DMS 273 (cell line): ENCODE data around the gene ZNF823.

Source experiments
- DNase-seq: peaks from one replicate; lab custom pipeline; 2025; ENCODE audit not compliant: unreplicated experiment; lab: John Stamatoyannopoulos, UW

ZNF823 gene

DNA sequence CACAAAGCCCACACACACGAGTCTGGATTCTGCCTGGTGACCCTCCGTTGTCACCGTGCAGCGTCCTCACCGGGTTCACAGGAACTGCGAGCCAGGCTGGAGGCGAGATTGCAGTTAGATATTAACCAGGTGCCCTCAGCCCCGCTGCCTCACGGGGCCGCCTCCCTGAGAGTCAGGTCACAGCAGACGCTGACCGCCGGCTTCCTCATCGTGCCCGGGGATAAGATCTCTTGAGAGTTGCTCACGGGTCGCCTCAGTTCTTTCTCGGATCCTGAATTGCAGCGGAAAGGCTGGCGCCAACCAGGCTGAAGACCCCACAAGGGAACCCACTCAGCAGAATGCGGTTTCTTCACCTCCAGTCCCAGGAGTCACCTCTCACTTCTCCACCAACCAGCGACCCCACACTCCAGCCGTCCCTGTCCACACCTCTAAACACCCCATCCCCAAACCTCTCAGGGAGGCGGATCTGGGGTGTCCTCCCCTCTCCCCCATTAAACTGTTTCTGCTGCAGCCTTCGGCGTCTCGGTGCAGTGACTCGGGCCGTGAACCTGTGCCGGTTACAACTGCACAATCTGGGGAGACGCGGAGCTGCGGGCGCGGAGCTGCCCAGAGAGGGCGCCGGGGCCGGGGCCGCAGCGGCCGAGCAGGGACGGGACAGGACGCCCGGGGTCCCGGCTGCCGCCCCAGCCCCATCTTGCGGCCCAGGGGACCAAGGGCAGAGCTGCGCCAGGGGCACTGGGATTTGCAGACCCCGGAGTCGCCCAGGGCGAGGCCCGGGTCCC, 591 bp downstream of the ZNF823 start:
- peak; percentile 58 for DNase-seq

DNA sequence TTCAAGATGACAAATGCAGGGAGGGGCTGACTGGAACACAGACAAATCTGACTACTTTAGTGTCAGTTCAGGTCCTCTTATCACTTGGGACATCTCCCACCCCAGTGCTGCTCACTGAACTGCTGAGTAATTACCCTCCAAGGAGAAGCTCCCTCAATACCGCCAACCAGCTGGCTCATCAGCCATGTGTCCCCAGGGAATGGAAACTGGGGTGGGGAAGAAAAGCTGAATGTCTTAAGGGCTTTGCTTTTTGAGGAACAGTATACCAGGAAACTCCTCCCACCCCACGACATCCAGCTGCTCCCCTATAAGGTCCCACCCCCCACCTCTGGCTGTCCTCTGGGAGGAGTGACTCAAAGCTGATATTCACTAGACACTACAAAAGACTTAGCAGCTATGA, 2.0 kb downstream of the ZNF823 start:
- DNase-seq, result peak; percentile 50

DNA sequence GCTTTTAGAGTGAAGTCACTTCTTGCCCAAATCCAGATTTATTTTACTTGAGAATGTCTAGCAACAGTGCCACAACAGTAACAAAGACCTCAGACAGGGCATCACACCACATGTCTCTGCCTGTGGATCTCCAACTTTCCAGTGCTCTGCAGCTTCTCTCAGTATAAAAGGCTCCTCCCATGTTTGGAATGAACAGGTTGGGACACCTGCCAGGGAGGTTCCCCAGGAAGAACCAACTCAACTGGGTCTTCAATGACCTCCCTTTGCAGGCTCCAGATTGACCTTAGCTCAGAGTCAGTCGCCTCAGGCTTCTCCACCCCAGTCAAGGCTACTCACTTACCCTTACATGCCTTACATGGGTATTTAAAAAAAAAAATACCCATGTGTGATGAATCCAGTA, 3.4 kb downstream of the ZNF823 start:
- no peak for DNase-seq

DNA sequence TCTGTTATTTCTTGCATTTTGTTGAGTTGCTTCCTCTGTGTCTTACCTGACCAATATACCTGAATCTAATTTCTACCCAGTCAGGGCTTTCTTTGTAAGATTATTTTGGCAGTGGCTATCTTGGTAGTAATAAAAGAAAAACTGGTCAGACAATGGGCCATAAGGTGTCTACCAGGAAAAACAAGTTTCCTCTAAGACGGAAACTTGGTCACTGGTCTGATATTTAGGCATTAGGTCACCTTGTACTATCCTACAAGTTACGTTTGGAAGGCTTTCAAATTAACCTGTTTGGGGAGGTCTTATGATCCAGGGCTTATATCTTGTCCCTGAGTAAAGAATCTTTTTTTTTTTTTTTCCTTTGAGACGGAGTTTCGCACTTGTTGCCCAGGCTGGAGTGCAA, 9.2 kb downstream of the ZNF823 start:
- DNase-seq, result no peak

DNA sequence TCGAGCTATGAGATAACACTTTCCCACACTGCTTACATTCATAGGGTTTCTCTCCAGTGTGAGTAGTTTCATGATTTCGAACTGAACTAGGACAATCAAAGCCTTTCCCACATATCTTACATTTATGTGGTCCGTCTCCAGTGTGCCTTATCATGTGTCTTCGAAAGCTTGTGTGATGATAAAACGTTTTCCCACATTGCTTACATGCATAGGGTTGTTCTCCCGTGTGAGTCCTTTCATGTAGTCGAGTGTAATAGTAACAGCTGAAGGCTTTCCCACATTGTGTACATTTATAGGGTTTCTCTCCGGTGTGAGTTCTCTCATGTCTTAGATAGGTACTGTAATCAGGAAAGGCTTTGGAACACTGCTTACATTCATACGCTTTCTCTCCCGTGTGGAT, 16.3 kb downstream of the ZNF823 start:
- DNase-seq, result peak; percentile 9

DNA sequence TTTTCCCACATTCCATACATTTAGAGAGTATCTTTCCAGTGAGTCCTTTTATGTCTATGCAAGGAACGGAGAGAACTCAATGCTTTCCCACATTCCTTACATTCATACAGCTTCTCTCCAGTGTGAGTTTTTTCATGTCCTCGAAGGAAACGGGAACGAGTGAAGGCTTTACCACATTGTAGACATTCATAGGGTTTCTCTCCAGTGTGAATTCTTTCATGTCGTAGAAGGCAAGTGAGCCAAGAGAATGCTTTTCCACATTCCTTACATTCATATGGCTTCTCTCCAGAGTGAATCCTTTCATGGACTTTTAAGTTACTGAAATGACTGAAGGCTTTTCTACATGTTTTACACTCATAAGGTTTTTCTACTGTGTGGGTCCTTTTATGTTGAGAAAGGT, 17.1 kb downstream of the ZNF823 start:
- DNase-seq, result no peak

DNA sequence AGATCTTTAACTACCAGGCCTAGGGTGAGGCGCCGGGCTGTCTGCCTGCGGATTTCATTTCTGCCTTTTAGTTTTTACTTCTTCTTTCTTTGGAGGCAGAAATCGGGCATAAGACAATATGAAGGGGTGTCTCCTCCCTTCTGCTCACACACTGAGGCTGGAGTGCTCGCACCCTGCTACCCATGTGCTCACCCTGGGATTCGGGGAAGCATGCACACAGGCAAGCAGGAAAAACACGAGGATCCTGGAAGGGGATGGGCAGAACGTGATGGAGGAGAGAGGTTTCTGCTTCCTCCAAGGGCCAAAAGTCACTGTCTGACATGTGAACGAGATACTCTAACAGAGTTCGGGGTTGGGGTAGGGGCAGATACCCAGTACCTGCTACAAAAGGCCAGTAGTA, 28.4 kb downstream of the ZNF823 start:
- no peak for DNase-seq

DNA sequence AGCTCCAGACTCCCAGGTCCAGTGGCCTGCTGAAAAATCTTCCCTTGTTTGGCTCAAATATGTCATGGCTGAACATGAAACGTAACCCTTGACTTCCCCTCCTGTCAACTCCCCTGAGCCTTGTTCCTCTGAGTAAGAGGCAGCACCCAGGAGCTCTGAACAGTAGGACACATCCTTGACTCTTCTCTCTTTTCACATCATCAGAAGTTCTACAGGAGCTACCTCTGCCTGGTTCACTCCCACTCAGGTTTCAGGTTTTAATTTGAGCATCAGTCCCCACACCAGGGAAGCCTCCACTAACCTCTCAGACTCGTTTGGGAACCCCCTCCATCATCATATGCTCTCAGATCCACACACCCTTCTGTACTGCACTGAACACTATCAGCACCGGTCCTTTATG, 30.3 kb downstream of the ZNF823 start:
- DNase-seq, result no peak

DNA sequence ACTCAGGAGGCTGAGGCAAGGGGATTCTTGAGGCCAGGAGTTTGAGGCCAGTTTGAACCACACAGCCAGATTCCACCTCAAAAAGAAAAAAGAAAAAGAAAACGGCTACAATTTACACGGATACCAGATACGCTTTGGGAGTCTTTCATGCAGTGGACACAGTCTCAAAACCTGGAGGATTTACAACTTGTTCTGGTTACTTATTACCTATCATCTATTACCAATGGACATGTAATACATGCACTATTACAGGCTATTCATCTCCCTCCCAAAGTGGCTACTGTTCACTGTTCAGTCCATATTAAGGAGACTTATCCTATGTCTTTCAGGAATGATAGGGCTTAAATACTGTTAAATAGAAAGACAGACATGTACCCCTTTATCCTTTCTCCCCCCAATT, 33.3 kb downstream of the ZNF823 start:
- no peak for DNase-seq

DNA sequence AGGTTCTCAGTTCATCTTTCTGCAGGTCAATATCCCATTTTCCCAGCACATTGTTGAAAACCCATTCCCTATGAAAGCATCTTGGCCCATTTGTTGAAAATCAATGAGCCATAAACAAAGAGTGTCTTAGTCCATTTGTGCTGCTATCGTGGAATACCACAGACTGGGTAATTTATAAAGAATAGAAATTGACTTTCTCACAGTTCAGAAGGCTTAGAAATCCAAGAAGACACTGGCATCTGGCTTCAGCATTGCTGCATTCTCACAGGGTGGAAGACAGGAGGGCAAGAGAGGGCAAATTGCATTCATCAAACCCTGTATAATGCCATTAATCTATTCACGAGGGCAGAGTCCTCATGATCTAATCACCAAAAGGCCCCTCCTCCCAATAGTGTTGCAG, 34.1 kb downstream of the ZNF823 start:
- DNase-seq, result no peak

DNA sequence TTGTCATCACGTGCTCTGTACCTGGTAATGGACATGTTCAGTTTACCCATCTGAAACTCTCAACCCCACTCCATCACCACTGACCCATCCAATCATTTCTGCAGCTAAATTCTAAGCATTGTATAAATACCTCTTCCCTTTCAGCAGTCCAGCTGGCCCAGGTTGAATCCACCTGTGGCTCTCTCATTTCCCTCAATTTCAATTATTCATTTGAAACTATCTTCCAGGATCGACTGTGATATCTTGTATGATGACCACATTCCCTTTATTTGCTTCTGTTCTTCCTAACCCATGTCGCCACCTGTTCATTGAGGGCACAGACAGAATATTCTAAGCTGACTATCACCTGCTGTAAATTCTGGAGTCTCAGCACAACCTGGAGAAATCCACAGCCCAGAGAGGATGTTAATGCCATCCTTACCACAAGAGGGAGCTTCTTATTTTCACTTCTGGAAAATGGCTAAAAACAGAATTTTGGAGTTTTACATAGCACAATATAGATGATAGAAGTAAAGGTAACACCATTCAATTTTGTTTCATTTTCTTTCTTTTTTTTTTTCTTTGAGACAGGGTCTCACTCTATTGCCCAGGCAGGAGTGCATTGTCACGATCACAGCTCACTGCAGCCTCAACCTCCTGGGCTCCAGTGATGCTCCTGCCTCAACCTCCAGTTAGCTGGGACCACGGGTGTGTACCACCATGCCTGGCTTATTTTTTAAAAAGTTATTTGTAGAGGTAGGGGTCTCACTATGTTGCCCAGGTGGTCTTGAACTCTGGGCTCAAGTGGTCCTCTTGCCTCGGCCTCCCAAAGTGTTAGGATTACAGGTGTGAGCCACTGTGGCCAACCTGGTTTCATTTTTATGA, 38.6 kb downstream of the ZNF823 start:
- peak; percentile 50 for DNase-seq

DNA sequence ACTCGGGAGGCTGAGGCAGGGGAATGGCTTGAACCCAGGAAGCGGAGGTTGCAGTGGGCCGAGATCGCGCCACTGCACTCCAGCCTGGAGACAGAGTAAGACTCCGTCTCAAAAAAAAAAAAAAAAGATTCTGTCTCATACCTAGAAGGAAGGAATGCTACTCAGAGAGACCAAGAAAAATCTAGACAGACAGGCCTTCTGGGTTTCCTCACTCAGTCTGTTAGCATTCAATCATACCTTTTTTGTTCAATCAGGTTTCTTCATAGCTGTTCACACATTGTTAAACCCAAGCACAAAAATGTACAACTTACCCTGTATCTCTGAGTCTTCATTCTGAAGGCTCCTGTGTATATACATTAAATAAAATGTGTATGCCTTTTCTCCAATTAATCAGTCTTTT, 40.5 kb downstream of the ZNF823 start:
- DNase-seq, result no peak

DNA sequence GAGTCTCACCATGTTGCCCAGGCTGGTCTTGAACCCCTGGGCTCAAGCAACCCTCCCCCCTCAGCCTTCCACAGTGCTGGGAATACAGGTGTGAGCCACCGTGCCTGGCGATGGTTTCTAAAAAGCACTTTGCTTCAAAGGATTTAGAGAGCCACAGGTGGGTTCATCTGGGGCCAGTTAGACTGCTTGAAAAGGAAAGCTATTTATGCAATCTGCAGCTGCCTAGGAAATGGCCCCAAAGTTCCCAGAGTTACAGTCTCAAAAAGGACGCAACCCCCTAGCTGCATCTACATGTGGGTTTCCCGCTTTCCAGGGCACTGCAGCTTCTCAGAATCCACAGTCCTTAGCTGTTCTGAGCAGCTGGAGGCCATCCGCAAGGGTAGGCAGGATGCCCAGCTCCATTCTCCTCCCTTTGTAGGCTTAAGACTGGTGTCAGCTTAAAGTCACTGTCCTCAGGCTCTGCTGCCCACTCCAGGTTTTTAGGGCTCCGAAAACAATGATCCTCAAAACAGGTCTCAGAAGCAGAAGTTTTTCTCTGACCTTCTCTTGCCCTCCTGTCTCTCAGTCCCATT, 41.4 kb downstream of the ZNF823 start:
- no peak for DNase-seq

DNA sequence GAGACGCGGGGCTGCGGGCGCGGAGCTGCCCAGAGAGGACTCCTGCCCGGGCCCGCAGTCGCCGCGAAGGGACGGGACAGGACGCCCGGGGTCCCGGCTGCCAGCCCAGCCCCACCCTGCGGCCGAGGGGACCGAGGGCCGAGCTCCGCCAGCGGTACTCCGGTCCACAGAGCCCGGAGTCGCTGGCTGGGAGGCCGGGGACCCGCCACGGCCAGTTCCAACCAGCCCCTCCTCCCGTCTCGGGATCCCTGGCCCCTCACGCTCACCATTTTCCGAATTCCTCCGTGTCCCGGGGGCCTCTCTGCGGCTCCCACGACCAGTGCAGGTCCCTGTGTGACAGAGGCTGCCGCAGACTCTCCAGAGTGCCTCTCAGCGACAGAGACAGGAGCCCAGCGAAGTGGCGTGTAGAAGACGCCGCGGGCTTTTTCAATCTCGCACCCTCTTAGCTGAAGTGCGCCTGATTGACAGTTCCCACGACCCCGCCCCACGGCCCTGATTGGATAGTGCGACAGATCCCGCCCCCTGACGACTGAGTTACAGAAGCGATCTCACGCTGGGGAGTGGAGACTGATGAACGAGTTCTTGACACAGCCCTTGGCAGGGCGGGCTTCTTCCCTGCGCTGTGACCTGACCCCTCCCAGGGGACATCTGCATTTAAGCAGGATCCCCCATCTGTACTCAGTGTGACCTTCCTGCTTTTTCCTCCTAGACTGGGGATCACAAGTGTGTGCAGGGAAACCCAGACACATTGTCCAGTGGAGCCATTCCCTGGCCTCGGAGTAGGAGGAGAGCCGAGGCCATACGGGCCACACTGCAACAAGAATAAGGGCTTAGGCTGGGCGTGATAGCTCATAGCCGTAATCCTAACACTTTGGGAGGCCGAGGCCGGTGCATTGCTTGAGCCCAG, 44.0 kb downstream of the ZNF823 start:
- peak; percentile 98 for DNase-seq

DNA sequence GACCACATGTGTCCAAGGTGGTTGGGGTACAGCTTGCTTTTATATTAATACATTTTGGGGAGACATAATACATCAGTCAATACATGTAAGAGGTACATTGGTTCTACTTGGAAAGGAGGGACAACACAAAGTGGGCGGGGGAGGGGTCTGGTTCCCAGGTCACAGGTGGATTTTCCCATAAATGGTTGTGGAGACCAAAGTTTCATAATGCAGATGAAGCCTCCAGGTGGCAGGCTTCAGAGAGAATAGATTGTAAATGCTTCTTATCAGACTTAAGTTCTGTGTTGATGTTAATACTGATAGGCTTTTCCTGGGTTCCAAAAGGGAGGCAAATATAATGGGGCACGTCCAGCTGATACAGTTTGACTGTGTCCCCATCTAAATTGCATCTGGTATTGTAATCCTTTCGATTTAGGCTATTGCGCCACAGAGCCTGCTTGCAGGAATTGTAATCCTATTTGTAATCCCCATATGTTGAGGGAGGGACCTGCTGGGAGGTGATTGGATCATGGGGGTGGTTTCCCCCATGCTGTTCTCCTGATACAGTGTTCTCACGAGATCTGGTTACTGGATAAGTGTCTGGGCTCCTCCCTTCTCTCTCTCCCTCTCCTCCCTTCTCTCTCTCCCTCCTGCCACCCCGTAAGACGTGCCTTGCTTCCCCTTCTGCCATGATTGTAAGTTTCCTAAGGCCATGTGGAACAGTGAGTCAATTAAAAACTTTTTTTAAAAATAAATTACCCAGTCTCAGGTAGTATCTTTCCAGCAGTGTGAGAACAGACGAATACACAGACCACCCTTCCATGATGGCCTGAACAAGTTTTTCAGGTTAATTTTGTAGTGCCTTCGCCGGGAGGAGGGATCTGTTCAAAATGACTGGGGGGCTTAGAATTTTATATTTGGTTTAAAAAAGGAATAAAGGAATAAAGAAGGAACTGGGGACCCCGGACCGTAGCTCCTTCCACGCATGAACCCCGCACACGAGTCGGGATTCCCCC, 44.9 kb downstream of the ZNF823 start:
- DNase-seq, result peak; percentile 91

DNA sequence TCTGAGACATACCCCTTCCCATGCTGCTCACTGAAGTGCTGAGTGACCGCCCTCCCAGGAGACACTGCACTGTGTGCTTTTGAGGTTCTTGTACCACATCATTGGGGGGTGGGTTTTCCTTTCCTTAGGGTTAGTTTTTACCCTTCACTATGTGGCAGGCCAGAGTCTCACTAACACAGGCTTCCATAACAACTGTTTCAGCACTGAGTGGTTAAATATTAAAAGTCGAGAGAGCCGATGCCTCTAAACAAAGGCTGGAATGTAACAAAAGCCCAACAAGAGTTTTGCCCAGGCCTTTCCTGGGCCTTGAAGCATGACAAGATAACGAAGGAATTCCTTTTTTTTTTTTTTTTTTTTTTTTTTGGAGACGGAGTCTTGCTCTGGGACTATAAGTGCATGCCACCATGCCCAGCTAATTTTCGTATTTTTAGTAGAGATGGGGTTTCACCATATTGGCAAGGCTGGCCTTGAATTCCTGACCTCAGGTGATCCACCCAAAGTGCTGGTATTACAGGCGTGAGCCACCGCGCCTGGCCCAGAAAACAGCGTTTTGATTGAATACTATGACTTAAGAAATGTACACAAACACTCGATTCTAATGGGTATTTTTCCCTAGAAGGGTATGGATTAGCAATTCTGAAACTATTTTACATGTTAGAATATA, 46.5 kb downstream of the ZNF823 start:
- DNase-seq, result no peak

DNA sequence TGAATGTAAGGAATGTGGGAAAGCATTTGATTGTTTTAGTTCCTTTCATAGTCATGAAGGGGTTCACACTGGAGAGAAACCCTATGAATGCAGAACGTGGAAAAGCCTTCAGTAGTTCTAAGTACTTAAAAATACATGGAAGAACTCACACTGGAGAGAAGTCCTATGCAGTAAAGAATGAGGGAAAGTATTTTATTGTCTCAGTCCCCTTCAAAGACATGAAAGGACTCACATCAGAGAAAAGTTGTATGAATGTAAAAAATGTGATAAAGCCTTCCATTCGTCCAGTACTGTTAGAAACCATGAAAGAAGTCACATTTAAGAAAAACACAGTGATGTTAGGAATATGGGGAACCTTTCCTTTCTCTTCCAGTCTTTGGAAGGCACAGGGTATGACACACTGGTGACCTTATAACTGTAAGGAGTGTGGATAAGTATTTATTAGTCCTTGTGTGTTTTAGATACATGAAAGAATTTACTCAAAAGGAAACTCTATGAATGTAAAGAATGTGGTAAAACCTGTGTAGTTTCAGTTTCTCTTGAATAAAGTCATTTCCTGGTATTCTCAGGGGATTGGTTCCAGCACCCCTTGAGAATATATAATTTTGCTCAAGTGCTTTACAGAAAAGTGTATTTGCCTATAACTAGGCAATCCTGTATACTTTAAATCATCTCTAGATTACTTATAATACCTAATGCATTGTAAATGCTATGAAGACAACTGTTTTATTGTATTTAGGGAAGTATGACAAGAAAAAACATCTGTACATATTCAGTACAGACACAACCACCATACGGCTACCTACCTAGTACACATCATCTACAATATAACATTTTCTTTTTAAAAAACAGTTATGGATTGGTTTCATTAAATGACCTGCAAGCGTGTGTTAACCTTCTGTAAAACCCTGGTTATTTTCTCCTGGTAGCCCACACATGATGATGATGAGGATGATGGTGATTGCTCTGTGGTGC, 52.8 kb downstream of the ZNF823 start:
- DNase-seq, result no peak
